Spleen (tissue), 7 donors: Measurements from ENCODE around the gene P2RY6.

Experiments
- POLR2A ChIP-seq, 3 donors: fragments of 450-650 bp; IDR thresholded peaks; one replicate each; pipeline ENCODE4 v1.5.1; 2017; ENCODE audit warnings: antibody characterized with exemption in 3 of 3, mild to moderate bottlenecking in 1 of 3
- POLR2AphosphoS5 ChIP-seq, 3 donors: sonication (generic); formaldehyde crosslinking; IDR thresholded peaks; one replicate each; pipeline ENCODE4 v1.5.1; 2017; ENCODE audit warnings: antibody characterized with exemption in 3 of 3
- TF ChIP-seq, protein P1 (sequence below), 11 experiments: fragments of 200-600 bp in 7 of 11; fragments of 450-650 bp in 4 of 11; sonication (generic) in 4 of 11; IDR thresholded peaks in 8 of 11; conservative IDR thresholded peaks in 3 of 11; 1 replicate in 7 of 11; 2 replicates in 4 of 11; pipeline versions ENCODE4 v1.4.0 to v1.8.0; 2016 to 2021; ENCODE audit warnings: antibody characterized with exemption in 11 of 11, inconsistent platforms in 4 of 11, mild to moderate bottlenecking in 1 of 11
- donor health status: DM: no; HTN: no; CAD: no; lungs with moderate emphysema.
- donor health status: DM: no; HTN: no; CAD: no.
- donor health status: DM: no; HTN: no; CAD: no.

DNA sequence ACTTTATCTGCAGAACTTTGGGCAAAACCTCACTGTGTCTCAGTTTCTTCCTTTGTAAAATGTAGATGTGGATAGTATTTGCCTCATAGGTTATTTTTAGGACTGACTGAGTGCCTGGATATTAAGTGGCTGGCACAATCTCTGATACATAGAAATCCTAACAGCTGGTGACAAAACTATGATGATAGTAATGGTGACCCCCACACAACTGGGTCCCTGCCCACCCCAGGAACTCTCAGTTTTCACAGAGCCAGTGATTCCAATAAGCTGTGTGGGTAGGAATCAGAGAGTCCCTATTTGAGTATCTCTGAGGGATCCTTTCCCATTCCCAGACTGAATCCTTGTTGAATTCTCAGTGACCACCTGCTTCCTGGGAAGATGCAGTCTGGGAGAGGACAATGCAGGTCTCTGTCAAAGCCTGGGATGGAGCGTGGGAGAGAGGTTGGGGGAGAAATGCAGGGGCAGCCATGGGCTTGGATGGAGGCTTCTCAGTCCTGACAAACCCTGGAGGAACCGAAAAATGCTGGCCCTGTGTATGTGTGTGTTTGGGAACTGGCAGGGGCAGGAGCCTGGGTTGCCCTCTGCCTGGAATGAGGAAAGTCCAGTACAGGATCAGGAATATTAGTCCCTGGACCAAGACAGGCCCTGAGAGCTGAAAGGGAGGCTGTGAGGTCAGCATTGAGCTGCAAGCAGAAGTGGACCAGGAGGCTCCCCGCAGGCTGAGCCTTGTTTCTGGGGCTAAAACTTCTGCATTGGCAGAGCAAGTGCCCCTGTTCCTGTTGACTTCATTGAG lies 6.1 kb upstream of the P2RY6 start:
- TF ChIP-seq, protein P1, sequence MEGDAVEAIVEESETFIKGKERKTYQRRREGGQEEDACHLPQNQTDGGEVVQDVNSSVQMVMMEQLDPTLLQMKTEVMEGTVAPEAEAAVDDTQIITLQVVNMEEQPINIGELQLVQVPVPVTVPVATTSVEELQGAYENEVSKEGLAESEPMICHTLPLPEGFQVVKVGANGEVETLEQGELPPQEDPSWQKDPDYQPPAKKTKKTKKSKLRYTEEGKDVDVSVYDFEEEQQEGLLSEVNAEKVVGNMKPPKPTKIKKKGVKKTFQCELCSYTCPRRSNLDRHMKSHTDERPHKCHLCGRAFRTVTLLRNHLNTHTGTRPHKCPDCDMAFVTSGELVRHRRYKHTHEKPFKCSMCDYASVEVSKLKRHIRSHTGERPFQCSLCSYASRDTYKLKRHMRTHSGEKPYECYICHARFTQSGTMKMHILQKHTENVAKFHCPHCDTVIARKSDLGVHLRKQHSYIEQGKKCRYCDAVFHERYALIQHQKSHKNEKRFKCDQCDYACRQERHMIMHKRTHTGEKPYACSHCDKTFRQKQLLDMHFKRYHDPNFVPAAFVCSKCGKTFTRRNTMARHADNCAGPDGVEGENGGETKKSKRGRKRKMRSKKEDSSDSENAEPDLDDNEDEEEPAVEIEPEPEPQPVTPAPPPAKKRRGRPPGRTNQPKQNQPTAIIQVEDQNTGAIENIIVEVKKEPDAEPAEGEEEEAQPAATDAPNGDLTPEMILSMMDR (IDR thresholded peaks at IDR 0.05 in 8 of 11, conservative IDR thresholded peaks at IDR 0.05 in 3 of 11): no peak
- no peak for TF ChIP-seq POLR2A (IDR thresholded peaks at IDR 0.05)
- TF ChIP-seq POLR2AphosphoS5 (IDR thresholded peaks at IDR 0.05): no peak
